NCI-H2081 (cell line): ENCODE measurements around the gene CYLD.

ENCODE experiments used
- DNase-seq, 2 experiments: peaks; one replicate each; lab custom pipeline; 2025; lab: John Stamatoyannopoulos, UW

The CYLD gene

DNA sequence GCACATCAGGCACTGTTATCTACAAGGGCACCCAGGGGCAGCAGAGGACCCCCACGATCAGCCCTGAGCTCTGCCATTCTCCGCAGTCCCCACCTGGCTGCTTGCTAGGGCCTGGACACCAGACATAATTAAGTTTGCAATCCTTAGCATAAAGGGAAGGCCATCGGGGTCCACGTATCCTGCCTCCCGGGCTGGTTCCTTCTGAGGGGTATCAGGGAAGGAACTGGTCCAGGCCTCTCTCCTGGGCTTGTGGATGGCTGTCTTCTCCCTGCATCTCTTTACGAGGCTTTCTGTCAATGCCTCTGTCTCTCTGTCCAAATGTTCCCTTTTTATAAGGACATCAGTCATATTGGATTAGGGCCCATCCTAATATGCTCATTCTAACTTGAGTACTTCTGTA, 77.8 kb downstream of the CYLD start:
- DNase-seq, result no peak

DNA sequence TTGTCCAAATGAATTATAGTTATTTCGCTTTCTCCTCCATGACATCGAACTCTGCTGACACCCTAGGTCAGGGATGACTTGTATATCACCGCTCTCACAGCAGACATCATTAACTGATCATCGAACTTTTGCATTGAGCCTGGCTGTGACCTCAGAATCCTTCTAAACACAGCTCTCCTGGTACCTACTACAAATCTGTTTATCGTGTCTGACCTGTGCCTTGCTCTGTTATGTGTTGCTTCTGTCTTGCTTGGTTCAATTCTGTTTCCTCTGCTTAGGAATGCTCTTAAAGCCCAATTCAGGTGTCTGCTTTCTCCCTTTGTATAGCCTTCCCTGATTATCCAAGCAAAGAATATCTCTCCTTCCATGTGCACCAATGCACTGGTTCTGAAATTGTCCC, 78.3 kb downstream of the CYLD start:
- no peak for DNase-seq

GRCh38 chr16:50821586-50821985, 79.7 kb downstream of the CYLD start:
- no peak for DNase-seq

DNA sequence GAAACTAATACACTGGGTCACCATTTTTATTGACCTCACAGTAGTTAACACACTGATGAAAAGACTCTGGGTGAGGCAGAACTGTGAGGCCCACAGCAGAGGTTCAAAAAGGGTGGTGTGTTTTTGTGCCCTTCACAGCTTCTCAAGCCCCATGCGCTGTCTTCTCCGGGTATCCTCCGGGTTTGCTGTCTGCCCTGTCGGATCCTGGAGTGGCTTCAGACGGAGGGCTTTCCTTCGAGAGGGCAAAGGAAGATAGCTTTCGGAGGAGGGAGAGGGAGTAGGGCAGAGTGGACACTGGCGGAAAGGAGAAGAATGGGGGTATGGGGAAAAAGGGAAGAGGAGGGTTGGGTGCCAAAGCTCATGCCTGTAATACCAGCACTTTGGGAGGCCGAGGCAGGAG, 80.8 kb downstream of the CYLD start:
- no peak for DNase-seq

DNA sequence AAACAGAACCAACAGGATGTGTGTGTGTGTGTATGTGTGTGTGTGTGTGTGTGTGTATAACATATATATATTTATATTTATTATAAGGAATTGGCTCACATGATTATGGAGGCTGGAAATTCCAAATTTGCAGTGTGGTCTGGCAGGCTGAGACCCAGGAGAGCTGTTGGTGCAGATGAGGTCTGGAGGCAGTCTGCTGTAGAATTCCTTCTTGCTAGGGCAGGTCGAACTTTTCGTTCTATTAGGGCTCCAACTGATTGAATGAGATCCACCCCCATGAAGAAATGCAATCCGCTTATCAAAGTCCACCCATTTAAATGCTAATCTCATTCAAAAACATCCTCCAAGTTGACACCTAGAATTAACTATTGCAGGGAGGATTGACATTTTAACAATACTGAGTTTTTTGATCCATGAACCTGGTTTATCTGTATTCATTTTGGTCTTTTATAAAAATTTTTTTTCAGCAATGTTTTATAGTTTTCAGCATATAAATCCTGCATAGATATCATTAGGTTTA, 85.0 kb downstream of the CYLD start:
- DNase-seq, result no peak

DNA sequence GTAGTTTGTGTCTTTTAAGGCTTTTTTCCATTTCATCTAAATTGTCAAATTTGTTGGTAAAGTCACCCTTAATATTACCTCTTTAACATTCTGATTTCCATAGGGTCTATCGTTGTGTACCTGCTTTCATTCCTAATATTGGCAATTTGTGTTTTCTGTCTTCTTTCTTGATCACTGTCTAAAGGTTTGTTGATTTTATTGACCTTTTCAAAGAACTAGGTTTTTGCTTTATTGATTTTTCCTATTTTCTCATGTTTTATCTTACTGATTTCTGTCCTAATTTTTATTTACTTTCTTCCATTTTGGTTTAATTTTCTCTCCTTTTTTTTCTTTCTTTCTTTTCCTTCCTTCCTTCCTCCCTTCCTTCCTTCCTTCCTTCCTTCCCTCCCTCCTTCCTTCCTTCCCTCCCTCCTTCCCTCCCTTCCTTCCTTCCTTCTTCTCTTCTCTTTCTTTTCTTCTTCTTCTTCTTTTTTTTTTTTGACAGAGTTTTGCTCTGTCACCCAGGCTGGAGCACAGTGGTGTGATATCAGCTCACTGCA, 86.3 kb downstream of the CYLD start:
- no peak for DNase-seq

- DNase-seq, result no peak
Measured at GRCh38 chr16:50830698-50831097, 88.8 kb downstream of the CYLD start.

DNA sequence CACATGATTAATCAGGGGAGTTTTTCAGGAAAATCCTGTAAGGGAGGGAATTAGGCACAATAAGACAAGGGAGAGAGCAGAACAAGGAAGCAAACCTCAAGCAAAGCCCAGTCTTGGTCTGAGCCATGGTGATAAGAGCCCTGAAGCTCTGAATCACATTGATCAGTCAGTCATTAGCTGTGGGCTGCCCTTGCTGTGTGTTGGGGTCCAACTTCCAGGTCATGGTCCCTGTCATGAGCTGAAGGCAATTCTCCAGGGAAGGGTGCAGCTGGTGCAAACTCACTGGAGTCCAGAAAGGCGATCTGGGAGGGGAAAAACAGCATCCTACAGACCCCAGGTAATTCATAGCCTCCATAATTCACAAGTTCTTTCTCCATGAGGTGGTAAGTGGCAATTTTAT, 89.9 kb downstream of the CYLD start:
- no peak for DNase-seq

- DNase-seq, result no peak
Measured at GRCh38 chr16:50833929-50834328, 92.0 kb downstream of the CYLD start.

GRCh38 chr16:50834701-50835100, 92.8 kb downstream of the CYLD start:
- DNase-seq, result no peak

GRCh38 chr16:50835358-50836060, 93.6 kb downstream of the CYLD start:
- DNase-seq, result no peak

DNA sequence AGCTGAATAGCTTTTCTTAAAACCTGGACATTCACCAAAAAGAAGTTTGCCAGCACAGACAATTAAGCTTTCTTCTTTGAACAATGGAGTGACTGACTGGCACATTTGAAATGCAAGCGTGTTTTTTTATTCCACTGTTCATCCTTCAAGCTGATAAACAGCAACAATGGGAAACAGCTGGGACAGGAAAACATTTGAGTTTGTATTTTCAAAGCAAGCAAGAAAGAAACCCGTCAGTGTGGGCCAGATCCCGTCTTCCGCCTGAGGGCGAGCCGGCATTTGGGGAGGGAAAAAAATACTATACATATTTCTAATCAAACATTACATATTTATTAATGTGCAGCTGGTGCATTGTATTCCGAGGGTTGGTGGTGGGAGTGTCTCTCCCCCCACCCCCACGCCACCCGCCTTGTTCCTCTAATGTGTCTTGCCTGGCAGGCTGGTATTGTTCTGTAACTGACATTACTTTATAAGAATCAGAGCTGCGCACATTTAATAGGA, 94.3 kb downstream of the CYLD start:
- DNase-seq, result no peak

DNA sequence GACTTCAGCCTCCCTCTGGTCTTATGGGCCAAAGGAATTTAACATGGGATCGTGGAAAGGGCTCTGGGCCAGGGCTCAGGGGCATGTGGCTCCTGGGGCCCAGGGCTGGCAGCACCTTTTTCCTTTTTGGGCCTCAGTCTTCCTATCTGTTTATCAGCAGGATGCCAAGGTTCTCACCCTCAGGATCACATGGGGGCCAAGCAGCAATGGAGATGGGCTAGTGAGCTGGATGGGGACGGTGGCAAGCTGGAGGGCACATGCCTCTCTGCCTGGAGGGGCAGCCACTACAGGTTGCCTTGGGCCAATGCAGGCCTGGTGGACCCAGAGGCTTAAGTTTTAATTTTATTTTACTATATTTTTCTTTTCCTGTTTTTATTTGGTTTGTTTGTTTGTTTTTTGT, 95.4 kb downstream of the CYLD start:
- DNase-seq, result no peak

DNA sequence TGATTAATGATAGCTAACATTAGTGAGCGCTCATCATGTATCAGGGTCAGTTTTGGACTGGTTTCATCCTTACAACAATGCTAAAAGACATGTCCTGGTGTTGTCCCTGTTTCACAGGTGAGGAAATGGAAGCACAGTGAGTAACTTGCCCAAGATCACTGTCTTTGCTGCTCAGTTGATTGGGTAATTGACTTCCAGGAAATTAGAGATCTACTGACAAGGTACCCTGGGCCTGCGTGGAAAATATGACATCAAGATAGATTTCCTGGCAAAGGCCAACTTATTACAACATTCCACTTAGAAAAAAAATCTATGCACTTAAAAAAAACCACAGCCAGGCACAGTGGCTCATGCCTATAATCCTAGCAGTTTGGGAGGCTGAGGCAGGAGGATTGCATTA, 96.3 kb downstream of the CYLD start:
- DNase-seq, result no peak

DNA sequence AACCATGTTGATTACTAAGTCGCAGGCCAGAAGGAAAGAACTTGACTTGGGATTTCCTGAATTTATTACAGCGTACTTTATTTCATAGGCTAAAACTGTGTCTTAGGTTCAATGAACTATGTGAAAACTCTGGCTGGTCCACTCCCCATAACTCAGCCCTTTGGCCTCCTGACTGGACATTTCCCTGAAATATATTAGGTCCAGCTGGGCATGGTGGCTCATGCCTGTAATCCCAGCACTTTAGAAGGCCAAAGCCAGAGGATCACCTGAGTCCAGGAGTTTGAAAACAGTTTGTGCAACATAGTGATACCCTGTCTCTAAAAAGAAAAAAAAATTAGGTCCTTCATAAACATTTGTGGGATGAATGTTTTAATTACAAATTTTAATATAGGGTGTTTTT, 97.0 kb downstream of the CYLD start:
- DNase-seq, result no peak

GRCh38 chr16:50839356-50839755, 97.5 kb downstream of the CYLD start:
- DNase-seq, result no peak

- no peak for DNase-seq
Measured at GRCh38 chr16:50839920-50840729, 98.2 kb downstream of the CYLD start.

GRCh38 chr16:50841081-50841886, 99.4 kb downstream of the CYLD start:
- no peak for DNase-seq

- DNase-seq, result no peak
Measured at GRCh38 chr16:50842013-50842505, 100.2 kb downstream of the CYLD start.

GRCh38 chr16:50842589-50842988, 100.7 kb downstream of the CYLD start:
- no peak for DNase-seq

GRCh38 chr16:50844840-50845239, 103.0 kb downstream of the CYLD start:
- DNase-seq, result no peak

DNA sequence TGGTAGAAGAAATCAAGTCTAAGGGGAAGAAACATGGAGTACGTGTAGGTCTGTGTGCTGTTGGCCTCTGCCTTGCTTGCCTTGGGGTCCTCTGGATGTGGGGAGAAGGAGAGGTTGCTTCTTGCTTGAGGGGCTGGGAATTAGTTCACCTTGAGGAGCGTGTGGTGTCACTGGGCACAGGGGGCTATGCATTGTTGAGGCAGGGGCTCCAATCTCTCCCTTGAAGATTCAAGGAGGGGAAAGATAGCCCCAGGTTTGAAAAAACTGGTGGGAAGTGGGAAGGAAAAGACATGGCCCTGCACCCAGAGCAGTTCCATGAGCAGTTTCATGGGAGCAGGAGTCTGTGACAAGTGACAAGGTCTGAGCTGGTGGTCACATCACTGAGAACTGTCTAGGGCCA, 103.4 kb downstream of the CYLD start:
- no peak for DNase-seq
